ENCODE measurements around the gene ARSG.

DNA sequence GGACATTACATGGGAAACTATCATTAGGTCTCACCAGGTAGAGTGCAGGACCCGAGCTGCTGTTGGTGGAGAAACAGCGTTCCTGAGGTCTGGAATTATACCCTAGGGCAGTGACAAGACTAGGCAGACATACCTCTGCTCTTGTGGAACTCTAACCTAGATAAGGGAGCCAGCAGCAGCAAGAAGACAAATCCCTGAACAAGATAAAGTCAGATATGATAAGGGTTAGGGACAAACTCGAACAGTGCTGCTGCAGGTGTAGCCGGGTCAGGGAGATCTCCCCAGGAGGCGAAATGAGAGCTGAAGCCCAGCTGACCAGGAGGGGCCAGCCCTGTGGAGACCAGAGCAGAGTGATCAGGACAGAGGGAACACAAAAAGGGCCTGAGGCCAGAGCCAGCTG, 34.7 kb downstream of the ARSG start:
- TF ChIP-seq, protein P1, sequence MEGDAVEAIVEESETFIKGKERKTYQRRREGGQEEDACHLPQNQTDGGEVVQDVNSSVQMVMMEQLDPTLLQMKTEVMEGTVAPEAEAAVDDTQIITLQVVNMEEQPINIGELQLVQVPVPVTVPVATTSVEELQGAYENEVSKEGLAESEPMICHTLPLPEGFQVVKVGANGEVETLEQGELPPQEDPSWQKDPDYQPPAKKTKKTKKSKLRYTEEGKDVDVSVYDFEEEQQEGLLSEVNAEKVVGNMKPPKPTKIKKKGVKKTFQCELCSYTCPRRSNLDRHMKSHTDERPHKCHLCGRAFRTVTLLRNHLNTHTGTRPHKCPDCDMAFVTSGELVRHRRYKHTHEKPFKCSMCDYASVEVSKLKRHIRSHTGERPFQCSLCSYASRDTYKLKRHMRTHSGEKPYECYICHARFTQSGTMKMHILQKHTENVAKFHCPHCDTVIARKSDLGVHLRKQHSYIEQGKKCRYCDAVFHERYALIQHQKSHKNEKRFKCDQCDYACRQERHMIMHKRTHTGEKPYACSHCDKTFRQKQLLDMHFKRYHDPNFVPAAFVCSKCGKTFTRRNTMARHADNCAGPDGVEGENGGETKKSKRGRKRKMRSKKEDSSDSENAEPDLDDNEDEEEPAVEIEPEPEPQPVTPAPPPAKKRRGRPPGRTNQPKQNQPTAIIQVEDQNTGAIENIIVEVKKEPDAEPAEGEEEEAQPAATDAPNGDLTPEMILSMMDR (conservative IDR thresholded peaks at IDR 0.05; ENCODE audit: low read depth in 2 of 2) = no peak
- no peak for TF ChIP-seq EZH2 (IDR thresholded peaks at IDR 0.05; ENCODE audit: low read depth, unreplicated experiment)
- TF ChIP-seq STAT1 (IDR thresholded peaks at IDR 0.05; ENCODE audit: unreplicated experiment) = no peak
- TF ChIP-seq, protein P2, sequence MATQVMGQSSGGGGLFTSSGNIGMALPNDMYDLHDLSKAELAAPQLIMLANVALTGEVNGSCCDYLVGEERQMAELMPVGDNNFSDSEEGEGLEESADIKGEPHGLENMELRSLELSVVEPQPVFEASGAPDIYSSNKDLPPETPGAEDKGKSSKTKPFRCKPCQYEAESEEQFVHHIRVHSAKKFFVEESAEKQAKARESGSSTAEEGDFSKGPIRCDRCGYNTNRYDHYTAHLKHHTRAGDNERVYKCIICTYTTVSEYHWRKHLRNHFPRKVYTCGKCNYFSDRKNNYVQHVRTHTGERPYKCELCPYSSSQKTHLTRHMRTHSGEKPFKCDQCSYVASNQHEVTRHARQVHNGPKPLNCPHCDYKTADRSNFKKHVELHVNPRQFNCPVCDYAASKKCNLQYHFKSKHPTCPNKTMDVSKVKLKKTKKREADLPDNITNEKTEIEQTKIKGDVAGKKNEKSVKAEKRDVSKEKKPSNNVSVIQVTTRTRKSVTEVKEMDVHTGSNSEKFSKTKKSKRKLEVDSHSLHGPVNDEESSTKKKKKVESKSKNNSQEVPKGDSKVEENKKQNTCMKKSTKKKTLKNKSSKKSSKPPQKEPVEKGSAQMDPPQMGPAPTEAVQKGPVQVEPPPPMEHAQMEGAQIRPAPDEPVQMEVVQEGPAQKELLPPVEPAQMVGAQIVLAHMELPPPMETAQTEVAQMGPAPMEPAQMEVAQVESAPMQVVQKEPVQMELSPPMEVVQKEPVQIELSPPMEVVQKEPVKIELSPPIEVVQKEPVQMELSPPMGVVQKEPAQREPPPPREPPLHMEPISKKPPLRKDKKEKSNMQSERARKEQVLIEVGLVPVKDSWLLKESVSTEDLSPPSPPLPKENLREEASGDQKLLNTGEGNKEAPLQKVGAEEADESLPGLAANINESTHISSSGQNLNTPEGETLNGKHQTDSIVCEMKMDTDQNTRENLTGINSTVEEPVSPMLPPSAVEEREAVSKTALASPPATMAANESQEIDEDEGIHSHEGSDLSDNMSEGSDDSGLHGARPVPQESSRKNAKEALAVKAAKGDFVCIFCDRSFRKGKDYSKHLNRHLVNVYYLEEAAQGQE (IDR thresholded peaks at IDR 0.05; ENCODE audit: unreplicated experiment) = no peak
